Renal cortical epithelial cell (primary cell): ENCODE data around the gene AXL. TPM values are rescaled to one million over a fixed set of nuclear protein-coding genes. Genes with fewer than 3 reads are reported as not detected.

ENCODE experiments used
- DNase-seq: peaks from one replicate; pipeline ENCODE4 v3.0.0-alpha.2; 2011; ENCODE audit warnings: low read depth
- total RNA-seq: library from RNA; depleted of rRNA; stranded (reverse); fragments of >200 nt; gene quantifications from 2 replicates; pipeline ENCODE4 v1.2.3, GENCODE V29; 2014

Gene AXL
- total RNA-seq, 1 donor from 2014 or later: 220 TPM

DNA sequence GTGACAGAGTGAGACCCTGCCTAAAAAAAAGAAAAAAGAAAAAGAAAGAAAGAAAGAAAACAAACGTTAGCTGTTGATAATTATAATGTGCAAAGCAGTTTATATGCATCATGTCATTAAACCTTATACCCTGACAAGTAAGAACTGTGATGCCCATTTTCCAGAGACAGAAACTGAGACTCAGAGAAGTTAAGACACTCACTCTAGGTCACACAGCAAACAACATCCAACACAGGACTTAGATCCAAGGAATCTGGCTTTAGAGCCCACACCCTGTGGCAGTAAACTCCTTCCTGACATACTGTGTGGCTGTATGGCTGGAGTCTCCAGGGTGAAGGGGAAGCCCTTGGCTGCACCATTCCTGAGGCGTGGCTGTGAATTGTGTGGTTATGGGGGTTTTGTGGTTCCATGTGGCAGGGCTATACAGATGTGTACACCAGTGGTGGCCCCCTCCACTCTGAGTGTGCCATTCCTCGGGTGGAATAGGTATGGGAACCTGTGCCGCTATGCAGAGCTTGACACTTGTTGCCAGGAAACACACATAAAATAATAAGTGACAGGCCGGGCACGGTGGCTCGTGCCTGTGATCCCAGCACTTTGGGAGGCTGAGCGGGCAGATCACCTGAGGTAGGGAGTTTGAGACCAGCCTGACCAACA, 15.6 kb downstream of the AXL start:
- DNase-seq: no peak

DNA sequence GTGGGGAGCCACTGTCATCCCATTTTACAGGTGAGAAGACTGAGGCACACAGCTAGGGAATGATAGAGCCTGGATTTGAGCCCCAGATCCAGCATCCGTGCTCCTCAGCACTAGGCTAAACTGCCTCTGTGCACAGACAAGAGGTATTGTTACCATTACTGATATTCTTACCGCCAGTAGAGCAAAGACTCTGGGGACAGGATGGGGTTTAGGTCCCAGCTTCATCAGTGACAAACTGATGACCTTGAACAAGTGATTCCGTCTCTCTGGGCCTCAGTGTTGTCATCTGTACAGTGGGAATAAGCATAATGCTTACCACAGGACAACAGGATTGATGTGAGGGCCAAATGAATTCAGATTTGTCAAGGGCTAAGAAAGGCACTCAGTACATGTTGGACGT, 16.5 kb downstream of the AXL start:
- no peak for DNase-seq

DNA sequence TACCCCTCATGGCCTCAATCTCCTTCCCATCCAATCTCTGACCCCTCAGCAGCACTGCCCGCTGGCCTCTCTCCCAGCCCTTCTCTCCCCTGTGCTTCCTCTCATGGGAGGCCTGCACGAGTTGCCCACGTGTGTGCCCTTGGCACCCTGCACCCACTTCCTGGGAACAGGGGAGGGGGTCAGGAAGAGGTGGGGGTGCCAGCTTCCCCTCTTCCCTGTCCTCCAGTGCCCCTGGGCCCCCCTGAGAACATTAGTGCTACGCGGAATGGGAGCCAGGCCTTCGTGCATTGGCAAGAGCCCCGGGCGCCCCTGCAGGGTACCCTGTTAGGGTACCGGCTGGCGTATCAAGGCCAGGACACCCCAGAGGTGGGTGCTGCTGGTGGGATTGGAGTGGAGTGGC, 19.2 kb downstream of the AXL start:
- no peak for DNase-seq

DNA sequence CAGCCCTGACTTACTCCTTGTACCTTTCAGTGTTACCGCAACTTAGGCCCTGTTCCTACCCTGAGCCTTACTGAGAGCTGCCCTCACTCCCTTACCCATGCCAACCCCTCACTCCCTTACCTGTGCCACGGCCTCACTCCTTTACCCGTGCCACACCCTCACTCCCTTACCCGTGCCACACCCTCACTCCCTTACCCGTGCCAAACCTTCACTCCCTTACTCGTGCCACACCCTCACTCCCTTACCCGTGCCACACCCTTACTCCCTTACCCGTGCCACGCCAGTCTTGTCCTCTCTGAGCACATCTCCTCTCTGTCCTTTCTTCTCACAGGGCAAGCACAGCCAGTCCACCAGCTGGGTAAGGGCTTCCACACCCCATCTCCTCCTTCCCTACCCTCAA, 20.3 kb downstream of the AXL start:
- DNase-seq: no peak

DNA sequence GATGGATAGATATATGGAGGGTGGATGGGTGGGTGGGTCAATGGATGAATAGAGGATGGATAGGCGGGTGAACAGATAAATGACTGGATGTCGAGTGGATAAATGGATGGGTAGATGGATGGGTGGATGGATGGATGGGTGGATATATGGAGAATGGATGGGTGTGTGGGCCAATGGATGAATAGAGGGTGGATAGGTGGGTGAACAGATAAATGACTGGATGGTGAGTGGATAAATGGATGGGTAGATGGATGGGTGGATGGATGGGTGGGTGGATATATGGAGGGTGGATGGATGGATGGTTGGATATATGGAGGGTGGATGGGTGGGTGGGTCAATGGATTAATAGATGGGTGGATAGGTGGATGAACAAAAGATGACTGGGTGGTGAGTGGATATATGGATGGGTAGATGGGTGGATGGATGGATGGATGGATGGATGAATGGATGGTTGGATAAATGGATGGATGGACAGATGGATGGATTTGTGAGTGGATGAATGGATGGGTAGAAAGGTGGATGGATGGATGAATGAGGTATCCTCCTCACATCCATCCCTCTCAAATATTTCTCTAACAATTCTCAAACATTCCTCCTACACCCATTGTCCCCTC, 21.0 kb downstream of the AXL start:
- no peak for DNase-seq

DNA sequence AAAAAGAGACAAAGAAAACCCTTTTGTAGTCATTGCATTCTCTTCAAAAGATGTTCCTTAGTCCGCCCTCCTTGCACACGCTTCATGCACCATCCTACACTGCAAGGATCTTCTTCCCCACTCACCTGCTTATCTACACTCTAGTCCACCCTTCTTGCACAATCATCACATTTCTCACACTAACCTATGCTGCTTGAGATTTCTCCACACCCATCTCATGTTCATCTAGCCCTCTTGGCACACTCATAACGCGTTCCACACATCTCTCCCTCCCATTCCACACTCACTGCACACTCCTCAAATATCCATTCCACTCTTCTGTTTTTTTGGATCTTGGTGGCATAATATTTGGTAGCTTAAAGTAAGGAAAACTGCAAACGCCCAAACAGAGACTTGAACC, 22.8 kb downstream of the AXL start:
- DNase-seq: no peak

DNA sequence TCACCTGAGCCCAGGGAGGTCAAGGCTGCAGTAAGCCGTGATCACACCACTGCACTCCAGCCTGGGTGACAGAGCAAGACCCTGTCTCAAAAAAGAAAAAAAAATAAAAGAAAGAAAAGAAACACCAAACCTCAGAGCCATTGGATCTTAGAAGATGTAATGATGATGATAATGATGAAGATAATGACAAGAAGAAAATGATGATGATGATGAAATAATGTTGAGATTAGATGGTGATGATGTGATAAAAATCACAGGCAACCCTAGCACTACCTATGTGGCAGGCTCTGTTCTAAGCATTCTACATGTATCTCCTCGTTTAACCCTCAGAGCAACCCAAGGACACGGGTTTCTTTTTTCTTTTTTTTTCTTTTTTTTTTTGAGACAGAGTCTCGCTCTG, 25.1 kb downstream of the AXL start:
- no peak for DNase-seq

DNA sequence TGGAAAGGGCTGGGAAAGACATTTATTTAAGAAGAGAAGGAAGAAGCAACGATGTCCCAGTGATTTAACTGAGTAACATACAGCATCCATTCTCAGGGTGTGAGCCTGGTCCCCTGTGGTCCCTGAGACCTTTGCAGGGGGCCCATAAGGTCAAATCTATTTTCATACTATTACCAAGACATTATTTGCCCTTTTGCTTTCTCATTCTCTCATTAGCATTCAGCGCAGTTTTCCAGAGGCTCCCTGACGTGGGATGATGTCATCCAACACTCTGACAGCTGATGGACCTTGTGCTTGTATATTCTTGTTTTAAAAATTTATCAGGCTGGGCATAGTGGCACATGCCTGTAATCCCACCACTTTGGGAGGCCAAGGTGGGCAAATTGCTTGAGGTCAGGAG, 26.8 kb downstream of the AXL start:
- no peak for DNase-seq

DNA sequence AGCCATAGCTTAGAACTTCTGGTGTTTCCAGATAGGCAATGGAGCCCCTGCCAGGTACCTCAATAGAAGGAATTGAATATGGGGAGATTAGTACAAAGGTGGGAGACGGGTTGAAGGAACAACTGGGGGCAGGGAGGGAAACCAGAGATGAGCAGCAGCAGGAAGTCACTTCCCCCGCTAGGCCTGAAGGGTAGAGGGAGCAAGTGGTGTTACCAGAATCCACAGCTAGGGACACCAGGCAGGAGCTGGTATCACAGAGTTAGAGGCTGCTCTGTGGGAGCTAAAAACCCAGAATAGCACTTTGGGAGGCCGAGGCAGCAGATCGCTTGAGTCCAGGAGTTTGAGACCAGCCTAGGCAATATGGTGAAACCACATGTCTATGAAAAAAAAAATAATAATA, 29.9 kb downstream of the AXL start:
- no peak for DNase-seq

DNA sequence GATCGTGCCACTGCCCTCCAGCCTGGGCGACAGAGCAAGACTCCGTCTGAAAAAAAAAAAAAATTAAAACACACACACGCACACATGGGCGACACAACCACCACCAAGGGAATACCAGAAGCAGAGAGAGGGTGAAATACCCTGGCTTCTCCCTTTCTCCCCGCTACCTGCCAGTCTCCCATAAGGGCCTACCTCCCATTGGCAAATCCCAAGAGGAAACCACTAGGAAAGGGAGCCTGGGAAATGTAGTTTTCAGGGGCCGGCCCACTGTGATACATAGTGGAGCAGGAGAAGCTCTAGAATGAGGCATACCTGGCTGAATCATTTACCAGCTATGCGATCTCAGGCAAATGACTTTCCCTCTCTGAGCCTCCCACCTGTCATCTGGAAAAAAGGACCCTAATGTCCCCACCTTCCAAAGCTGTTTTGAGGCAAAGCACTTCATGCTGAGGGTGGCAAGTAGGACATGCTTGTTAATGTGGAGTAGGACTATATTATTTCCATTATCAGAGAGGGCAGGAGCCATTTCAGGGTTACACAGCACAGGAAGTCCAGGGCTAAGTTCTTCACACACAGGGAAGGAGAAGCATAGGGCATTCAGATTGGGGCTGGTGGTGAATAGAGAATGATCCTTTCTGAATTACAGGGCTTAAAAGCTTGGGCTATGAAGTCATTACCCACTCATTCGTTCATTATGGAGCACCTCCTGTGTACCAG, 30.8 kb downstream of the AXL start:
- DNase-seq: no peak

DNA sequence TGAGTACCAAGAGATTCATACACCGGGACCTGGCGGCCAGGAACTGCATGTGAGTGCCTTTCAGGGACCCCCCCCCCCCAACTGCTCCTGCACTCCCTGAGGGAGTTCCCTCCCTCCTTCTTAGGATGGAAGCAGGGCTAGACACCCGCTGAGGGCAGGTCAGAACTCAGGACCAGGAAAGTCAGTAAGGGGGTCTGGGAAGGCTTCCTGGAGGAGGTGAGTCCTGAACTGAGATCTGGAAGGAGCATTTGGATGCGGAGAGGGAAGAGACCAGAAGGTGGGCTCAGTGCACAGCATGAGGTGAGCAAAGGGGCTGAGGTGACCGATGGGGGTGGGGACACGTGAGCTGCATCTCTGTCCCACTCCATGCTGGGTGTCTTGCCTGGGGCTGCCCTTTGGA, 34.6 kb downstream of the AXL start:
- DNase-seq: no peak

DNA sequence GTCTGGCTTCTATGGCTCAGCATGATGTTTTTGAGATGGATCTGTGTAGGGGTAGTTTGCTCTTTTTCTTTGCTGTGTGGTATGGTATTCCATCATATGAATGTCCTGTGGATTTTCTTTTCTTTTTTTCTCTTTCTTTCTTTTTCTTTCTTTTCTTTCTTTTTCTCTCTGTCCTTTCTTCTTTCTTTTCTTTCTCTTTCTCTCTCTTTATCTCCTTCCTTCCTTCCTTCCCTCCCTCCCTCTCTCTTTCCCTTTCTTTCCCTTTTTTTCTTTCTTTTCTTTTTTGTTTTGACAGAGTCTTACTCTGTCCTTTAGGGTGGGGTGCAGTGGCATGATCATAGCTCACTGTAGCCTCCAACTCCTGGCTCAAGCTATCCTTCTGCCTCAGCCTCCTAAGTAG, 36.1 kb downstream of the AXL start:
- no peak for DNase-seq

DNA sequence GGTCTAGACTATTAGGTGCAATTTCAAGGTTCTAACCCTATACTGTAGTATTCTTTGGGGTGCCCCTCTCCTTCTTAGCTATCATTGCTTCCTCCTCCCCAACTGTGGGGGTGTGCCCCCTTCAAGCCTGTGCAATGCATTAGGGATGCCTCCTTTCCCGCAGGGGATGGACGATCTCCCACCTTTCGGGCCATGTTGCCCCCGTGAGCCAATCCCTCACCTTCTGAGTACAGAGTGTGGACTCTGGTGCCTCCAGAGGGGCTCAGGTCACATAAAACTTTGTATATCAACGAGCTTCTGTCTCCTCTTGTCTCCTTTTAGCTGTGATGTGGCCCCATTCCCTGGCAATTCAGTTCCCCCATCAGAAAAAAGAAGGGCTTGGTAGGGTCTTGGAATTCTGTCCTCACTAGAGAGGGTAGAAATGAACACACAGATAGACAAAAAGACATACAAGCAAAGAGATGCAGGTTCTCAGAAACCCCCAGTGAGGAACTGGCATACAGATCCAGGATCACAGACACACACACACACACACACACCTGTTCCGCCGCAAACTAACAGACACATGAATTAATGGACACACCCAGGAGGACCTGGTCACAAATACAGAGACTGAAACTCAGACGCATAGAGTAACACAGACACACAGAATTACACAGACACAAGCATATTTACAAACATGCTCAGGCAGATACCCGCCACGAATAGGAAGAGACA, 42.6 kb downstream of the AXL start:
- DNase-seq: no peak

DNA sequence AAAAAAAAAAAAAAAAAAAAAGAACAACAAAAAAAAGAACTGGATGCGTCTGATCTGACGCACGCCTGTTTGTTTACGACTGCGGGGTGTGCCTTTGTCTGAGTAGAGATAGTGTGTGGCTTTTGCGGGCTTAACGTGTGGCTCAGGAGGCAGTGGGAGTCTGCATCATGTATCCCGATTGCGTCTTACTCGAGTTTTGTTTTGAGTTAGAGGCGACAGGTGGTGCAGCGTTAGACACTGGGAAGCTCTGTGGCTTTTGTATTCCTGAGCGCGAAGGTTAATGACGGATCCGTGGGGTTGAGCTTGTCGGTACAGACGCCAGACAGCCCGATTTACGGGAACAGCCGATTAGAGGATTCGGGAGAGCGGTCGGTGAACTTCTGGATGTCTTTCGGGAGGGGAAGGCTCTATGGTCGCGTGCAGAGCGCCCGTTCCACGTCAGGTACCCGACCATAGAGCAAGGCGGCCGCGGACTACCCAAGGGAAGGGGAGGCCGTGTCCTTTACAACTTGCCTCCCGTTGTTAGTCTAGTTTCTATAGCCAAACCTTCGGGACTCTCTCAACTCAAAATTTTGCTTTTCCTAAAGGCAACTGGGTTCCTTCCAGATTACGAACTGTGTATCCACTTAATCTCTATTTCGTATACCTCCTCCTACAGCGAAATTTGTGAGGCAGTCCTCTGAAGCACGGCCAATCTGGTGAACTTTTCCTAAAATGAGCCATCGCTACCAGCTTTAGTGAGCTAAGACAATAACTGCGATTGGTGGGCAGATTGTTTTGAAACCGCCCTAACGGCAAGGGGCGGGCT, 44.2 kb downstream of the AXL start:
- peak; percentile 39 for DNase-seq

DNA sequence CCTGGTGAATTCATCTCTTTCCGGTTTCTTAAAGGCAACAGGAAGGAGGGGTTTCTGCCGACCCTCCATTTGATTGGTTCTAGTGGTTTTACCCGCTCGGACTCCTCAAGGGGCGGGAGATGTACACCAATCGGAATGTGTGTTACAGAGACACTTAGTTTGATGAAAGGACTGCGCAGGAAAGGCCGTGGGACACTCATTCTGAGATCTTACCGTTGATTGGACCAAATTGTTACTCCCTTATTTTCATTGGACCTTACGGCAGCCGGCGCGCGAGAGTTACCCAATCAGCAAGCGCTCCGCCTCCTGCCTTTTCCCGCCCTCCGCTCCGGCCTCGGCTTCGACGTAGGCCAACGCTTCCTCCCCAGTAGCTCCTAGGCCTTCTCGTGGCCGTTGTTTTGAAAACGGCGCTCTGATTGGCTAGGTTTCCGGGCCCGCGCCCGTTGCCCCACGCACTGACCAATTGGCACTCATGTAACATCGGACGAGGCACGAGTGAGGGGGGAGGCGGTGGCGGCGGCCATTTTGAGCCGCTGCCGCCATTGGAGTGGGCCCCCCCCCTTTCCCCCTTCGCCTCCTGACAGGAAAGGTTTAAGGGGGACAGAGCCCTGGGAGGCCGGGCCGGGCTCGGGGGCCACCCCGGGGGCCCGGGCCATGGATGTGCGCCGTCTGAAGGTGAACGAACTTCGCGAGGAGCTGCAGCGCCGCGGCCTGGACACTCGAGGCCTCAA, 45.0 kb downstream of the AXL start, which contains the start of gene HNRNPUL1:
Gene HNRNPUL1 (plus strand): TSS at position 523 of the 731 bp plus-strand sequence. CDS start 132 bp downstream, at position 655.
- peak; percentile 100 for DNase-seq

DNA sequence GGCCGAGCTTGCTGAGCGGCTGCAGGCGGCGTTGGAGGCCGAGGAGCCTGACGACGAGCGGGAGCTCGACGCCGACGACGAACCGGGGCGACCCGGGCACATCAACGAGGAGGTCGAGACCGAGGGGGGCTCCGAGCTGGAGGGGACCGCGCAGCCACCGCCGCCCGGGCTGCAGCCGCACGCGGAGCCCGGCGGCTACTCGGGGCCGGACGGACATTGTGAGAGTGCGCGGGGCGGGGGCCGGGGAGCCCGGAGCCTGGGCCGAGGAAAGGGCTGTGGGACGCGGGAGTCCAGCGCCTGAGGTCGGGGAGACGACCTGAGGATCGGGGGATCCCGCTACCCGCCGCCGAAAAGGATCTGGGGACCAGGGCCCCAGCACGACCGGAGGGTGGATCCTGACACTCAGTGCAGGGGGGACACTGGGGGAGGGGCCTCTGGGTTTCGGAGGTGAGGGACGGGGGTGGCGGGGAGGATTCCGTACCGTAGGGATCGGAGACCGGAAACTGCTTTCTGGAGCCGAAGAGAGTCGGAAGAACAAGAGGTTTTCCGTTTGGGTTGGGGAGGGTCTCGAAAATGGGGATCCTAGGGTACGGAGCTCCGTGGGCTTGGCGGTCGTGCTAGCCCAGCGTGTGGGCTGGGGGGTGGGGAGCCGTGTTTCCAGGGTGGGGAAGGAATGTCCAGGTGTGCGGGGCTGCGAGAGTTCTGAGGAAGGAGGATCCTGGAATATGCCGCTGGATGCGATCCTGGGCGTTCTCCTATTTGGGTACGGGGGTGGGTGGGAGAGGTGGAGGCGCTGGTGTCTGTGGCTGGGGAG, 45.8 kb downstream of the AXL start:
- DNase-seq: peak; percentile 19

DNA sequence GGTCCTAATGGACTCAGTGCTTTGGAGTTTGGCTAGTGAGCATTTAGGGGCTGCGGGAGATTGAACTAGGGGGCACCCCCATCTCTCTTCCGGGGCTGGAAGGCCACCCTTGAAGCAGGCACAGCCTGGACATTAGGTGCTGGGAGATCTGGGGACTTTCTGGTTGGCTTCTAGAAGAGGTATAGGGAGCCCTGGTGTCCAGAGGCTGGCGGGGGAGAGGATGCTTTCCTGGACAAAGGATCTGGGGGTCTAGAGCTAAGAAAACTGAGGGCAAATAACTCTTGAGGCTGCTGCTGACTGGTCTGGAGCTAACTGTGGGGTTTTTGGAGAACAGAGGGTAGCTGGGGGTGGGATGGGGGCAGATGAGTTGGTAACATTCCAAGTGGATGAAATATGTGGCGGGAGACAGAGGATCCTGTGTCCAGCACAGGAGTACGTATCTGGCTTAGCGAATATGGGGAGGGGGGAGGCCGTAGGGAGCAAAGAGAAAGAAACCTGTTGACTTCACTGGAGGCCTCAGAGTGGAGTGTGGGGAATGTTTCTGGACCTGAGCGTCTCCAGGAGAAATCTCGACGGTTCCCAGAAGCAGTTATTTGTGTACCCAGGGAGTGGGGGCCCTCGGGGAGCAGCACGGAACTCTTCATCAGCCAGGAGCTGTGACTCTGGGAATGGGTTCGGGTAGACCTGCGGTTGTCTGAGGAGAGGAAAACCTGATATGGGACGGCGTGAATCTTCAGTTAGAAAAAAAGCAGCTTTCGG, 46.6 kb downstream of the AXL start:
- DNase-seq: peak; percentile 26

DNA sequence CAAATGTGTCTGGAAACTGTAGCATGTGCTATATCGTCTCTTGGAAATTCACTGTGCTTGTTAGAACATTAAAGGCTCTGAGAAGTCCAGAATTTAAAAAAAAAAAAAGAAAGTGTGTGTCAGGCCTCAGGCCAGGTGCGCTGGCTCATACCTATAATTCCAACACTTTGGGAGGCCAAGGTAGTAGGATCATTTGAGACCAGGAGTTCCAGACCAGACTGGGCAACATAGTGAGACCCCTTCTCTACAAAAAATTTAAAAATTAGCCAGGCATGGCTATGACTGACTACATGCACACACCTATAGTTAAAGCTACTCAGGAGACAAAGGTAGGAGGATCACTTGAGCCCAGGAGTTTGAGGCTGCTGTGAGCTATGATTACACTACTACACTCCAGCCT, 50.0 kb downstream of the AXL start:
- DNase-seq: no peak

DNA sequence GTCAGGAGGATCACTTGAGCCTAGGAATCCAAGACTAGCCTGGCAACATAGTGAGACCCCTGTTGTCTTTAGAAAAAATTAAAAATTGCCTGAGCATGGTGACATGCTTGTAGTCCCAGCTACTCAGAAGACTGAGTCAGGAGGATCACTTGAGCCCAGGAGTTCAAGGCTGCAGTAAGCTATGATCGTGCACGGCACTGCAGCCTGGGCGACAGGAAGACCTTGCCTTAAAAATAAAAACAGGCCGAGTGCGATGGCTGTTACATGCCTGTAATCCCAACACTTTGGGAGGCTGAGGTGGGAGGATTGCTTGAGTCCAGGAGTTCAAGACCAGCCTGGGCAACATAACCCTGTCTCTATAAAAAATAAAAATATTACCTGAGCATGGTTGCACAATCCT, 50.5 kb downstream of the AXL start:
- no peak for DNase-seq
